GM13977 (cell line): Measurements from ENCODE around the gene UBE4B.

Experiments
- DNase-seq: peaks from one replicate; pipeline ENCODE4 v3.0.0; 2012; ENCODE audit warnings: low spot score
- in situ Hi-C: fragments of 300-500 bp; cut with MboI; formaldehyde crosslinking; loops from one replicate; pipeline ENCODE4 v1.12.0; 2022; ENCODE audit warnings: low sequenced_read_pairs, low pct_unique_long_range_greater_than_20kb, mixed read lengths, inconsistent platforms; ENCODE audit not compliant: unreplicated experiment
- TF ChIP-seq, protein P1 (sequence below): IDR thresholded peaks from 2 replicates; pipeline ENCODE4 v1.5.1; 2012; ENCODE audit warnings: mild to moderate bottlenecking, control low read depth; ENCODE audit not compliant: insufficient read depth; ENCODE audit errors: extremely low read depth, missing control alignments

UBE4B gene

DNA sequence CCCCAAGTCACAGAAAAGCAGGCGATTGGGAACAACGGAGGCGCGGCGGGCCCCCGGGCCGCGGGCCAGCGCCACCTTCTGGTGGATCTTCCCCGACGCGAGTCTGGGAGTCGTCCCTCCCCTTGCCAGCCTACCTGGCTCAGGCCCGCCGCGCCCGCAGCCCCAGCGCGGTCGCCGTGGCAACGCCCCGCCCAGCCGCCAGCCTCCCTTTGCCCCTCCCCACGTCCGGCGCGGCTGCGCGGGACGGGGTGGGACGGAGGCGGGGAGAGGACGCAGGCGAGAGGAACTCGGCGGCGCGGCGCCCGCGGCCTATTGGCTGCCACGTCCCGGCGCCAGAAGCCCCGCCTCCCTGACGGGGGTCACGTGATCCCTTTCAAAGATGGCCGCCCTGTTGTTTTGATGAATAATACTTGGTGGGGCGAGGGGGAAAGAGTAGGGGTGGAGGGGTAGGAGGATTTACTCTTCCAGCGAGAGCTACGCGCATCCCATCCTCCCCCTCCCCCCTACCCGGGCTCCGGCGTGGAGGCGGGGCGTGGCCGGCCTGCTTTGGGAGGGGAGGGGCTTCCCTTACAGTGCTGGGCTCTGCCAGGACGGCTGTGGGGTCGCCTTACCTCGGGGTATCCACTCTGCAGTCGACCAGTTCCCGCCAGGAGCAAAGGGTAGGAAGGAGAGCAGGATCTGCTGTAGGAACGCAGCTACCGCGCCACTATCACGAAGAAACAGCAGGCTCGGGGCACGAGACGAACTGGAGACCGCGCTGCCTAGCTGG lies at the start of gene UBE4B:
UBE4B (plus strand) TSS at position 369 of the 769 bp plus-strand sequence. CDS start 713 bp downstream, outside the sequence.
- DNase-seq = peak; percentile 99
- TF ChIP-seq, protein P1, sequence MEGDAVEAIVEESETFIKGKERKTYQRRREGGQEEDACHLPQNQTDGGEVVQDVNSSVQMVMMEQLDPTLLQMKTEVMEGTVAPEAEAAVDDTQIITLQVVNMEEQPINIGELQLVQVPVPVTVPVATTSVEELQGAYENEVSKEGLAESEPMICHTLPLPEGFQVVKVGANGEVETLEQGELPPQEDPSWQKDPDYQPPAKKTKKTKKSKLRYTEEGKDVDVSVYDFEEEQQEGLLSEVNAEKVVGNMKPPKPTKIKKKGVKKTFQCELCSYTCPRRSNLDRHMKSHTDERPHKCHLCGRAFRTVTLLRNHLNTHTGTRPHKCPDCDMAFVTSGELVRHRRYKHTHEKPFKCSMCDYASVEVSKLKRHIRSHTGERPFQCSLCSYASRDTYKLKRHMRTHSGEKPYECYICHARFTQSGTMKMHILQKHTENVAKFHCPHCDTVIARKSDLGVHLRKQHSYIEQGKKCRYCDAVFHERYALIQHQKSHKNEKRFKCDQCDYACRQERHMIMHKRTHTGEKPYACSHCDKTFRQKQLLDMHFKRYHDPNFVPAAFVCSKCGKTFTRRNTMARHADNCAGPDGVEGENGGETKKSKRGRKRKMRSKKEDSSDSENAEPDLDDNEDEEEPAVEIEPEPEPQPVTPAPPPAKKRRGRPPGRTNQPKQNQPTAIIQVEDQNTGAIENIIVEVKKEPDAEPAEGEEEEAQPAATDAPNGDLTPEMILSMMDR = peak; percentile 87
- in situ Hi-C loops = no loop called here

DNA sequence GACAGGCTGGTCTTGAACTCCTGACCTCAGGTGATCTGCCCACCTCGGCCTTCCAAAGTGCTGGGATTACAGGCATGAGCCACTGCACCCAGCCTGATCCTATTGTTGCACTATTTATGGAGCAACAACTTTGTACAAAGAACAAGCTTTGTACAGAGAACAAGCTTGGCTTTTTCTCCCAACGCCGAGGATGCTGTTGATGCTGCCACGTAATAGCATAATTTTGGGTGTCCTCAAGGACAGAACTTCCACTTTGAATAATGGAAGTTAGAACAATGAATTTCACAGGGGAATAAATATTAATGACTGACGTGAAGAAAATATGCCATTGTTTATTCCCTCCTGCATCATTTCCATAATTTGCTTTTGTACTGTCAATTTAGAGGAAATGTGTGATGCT lies 48.5 kb upstream of the UBE4B start:
- TF ChIP-seq, protein P1 = no peak
- in situ Hi-C loops = no loop called here
- no peak for DNase-seq

DNA sequence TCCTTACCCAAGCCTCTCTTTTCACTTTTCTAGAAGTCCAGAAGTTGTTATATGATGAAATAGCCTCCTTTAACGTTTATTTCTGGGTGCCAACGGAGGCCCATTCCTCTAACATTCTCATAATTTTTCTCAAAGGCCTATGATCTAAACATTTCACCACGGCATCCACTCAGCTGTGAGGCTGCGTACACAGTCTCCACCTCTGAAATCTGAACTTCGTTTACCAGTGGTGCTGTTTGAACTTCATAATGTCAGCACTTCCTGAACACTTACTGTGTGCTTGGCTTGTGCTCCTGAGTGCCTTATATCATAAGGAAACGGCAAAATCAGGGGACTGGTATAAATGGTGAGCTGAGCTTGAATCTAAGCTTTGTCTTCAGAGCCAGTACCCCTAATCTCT lies 47.8 kb upstream of the UBE4B start:
- DNase-seq = no peak
- TF ChIP-seq, protein P1 = no peak
- in situ Hi-C loops = no loop called here

- no peak for DNase-seq
- in situ Hi-C loops = no loop called here
- TF ChIP-seq, protein P1 = no peak
Observed at GRCh38 chr1:9989773-9990172, 43.0 kb upstream of the UBE4B start.

- in situ Hi-C loops = no loop called here
- no peak for DNase-seq
- TF ChIP-seq, protein P1 = no peak
Observed at GRCh38 chr1:9990944-9991343, 41.8 kb upstream of the UBE4B start.

DNA sequence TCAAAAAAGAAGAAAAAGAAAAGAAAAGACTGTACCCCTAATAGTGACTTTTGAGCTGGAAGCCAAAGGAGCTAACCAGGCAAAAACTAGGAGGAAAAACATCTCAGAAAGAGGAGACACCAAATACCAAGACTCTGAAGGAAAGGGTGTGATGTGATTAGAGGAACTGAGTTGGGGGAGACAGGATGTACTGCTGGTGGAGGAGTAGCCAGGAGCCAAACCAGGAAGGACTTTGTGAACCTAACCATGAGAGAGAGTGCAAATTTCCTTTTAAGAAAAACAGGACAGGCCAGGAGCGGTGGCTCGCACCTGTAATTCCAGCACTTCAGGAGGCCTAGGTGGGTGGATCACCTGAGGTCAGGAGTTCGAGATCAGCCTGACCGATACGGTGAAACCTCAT lies 39.8 kb upstream of the UBE4B start:
- TF ChIP-seq, protein P1 = no peak
- in situ Hi-C loops = no loop called here

More for the DNA sequence above, 39.8 kb upstream of the UBE4B start:
- DNase-seq = no peak
